Suprapubic skin (tissue), 4 donors: ENCODE results near the gene RAF1. TPM values are rescaled to one million over a fixed set of nuclear protein-coding genes. Genes with fewer than 3 reads are reported as not detected.

Experiments
- DNase-seq, 2 donors: peaks; one replicate each; pipeline ENCODE4 v3.0.0-alpha.2; 2019; ENCODE audit warnings: low spot score in 2 of 2
- H3K27ac ChIP-seq: fragments of 200-600 bp; sonication (generic); one replicate; pipeline ENCODE4 v1.5.1; 2019
- H3K27me3 ChIP-seq: fragments of 200-600 bp; sonication (generic); one replicate; pipeline ENCODE4 v1.5.1; 2019
- H3K36me3 ChIP-seq: fragments of 200-600 bp; sonication (generic); one replicate; pipeline ENCODE4 v1.5.1; 2019
- H3K4me1 ChIP-seq: fragments of 200-600 bp; sonication (generic); one replicate; pipeline ENCODE4 v1.5.1; 2019
- H3K4me3 ChIP-seq: fragments of 200-600 bp; sonication (generic); one replicate; pipeline ENCODE4 v1.5.1; 2019; ENCODE audit warnings: mild to moderate bottlenecking
- H3K9me3 ChIP-seq: fragments of 200-600 bp; sonication (generic); one replicate; pipeline ENCODE4 v1.5.1; 2019
- CTCF ChIP-seq, 2 donors: fragments of 200-600 bp in 1 of 2; fragments of 450-650 bp in 1 of 2; sonication (generic) in 1 of 2; IDR thresholded peaks; one replicate each; pipeline ENCODE4 v1.5.1; 2016 to 2019; ENCODE audit warnings: antibody characterized with exemption in 2 of 2, mild to moderate bottlenecking in 1 of 2, moderate library complexity in 1 of 2
- EP300 ChIP-seq: sonication (generic); formaldehyde crosslinking; IDR thresholded peaks from one replicate; pipeline ENCODE4 v1.6.1; 2017; ENCODE audit warnings: antibody characterized with exemption
- POLR2A ChIP-seq, 2 donors: fragments of 450-650 bp; IDR thresholded peaks; one replicate each; pipeline ENCODE4 v1.6.1; 2017; ENCODE audit warnings: antibody characterized with exemption in 2 of 2, mild to moderate bottlenecking in 2 of 2, moderate library complexity in 2 of 2
- POLR2AphosphoS5 ChIP-seq, 3 donors: sonication (generic); formaldehyde crosslinking; IDR thresholded peaks; one replicate each; pipeline ENCODE4 v1.6.1; 2017; ENCODE audit warnings: antibody characterized with exemption in 3 of 3
- WGBS: methylation state at CpG from one replicate; pipeline ENCODE4 v1.1.5; 2018; 5-methylcytosine and 5-hydroxymethylcytosine counted together
- total RNA-seq, 4 donors: library from RNA; depleted of rRNA; stranded (reverse); fragments of >200 nt; gene quantifications; one replicate each; pipeline ENCODE4 v1.1.0, GENCODE V29; 2016

RAF1 gene
- total RNA-seq, 4 donors from 2014 or later: 96.3 to 155 (median 123) TPM

GRCh38 chr3:12571986-12572385 is 91.9 kb downstream of the RAF1 start:
- Histone ChIP-seq H3K36me3 (peaks cover 78% of the 10 kb centered on the region), H3K27ac (no peak overlapping the region), H3K4me3 (no peak overlapping the region), H3K4me1 (no peaks in the 10 kb centered on the region), H3K9me3 (no peaks in the 10 kb centered on the region), H3K27me3 (no peaks in the 10 kb centered on the region)
- DNase-seq: no peak
- TF ChIP-seq POLR2A (IDR thresholded peaks at IDR 0.05) (no peak), EP300 (no peak), POLR2AphosphoS5 (IDR thresholded peaks at IDR 0.05) (no peak)
- 91% methylated on average over 9 of the region's 11 CpGs for WGBS

DNA sequence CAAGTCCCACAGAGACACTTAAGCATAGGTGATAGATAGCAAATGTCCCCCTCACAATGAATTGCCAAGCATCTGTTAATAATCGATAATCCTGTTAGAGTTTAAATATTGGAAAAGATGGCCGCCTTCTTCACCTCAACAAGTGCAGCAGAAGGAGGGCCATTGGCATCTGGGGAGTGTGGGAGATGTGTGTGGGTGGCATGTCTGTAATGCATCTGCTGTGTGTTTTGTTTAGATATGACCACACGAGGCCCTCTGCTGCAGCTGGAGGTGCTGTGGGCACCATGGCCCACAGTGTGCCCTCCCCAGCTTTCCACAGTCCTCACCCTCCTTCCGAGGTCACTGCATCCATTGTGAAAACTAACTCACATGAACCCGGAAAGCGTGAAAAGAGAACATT is 94.1 kb downstream of the RAF1 start:
- peaks cover 57% of the 10 kb centered on the region for H3K36me3 ChIP-seq
- WGBS: 83% methylated on average over 6 of the region's 6 CpGs
- no peak for TF ChIP-seq EP300
- no peak for TF ChIP-seq POLR2AphosphoS5 (IDR thresholded peaks at IDR 0.05)
- TF ChIP-seq CTCF (IDR thresholded peaks at IDR 0.05): no peak
- no peak for TF ChIP-seq POLR2A (IDR thresholded peaks at IDR 0.05)
- DNase-seq: no peak
- no peak overlapping the region for H3K4me3 ChIP-seq
- H3K27ac ChIP-seq: no peak overlapping the region
- H3K9me3 ChIP-seq: no peaks in the 10 kb centered on the region
- no peaks in the 10 kb centered on the region for H3K4me1 ChIP-seq
- no peaks in the 10 kb centered on the region for H3K27me3 ChIP-seq

DNA sequence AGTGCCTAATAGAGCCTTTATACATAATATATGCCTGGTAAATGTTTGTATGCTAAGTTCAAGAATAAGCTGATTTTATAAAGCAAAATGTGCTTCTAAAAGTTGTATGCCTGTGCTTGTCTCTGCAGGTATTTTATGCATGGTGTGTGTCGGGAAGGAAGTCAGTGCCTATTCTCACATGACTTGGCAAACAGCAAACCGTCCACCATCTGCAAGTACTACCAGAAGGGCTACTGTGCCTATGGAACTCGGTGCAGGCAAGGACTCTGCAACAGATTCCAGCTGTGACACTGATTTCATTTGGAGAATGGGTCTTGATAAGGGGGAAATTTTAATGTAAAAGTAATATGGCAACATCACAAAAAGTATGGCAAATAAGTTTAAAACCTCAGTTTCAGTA is 95.2 kb downstream of the RAF1 start:
- H3K27me3 ChIP-seq: no peaks in the 10 kb centered on the region
- TF ChIP-seq CTCF (IDR thresholded peaks at IDR 0.05) (no peak), POLR2AphosphoS5 (IDR thresholded peaks at IDR 0.05) (no peak), POLR2A (IDR thresholded peaks at IDR 0.05) (no peak), EP300 (no peak)
- H3K27ac ChIP-seq: no peak overlapping the region
- 68% methylated on average over 3 of the region's 3 CpGs for WGBS
- no peaks in the 10 kb centered on the region for H3K9me3 ChIP-seq
- no peaks in the 10 kb centered on the region for H3K4me1 ChIP-seq
- DNase-seq: no peak
- peaks cover 46% of the 10 kb centered on the region for H3K36me3 ChIP-seq
- no peak overlapping the region for H3K4me3 ChIP-seq

GRCh38 chr3:12566976-12567375 is 96.9 kb downstream of the RAF1 start:
- Histone ChIP-seq H3K9me3 (no peaks in the 10 kb centered on the region), H3K4me1 (peaks cover 1% of the 10 kb centered on the region), H3K27ac (no peak overlapping the region), H3K36me3 (peaks cover 28% of the 10 kb centered on the region), H3K27me3 (no peaks in the 10 kb centered on the region), H3K4me3 (no peak overlapping the region)
- DNase-seq: no peak
- TF ChIP-seq EP300 (no peak), POLR2A (IDR thresholded peaks at IDR 0.05) (no peak), POLR2AphosphoS5 (IDR thresholded peaks at IDR 0.05) (no peak), CTCF (IDR thresholded peaks at IDR 0.05) (no peak)

GRCh38 chr3:12562451-12562850 is 101.5 kb downstream of the RAF1 start:
- no peaks in the 10 kb centered on the region for H3K9me3 ChIP-seq
- TF ChIP-seq POLR2A (IDR thresholded peaks at IDR 0.05) (no peak), POLR2AphosphoS5 (IDR thresholded peaks at IDR 0.05) (no peak), CTCF (IDR thresholded peaks at IDR 0.05) (no peak), EP300 (no peak)
- H3K27ac ChIP-seq: no peak overlapping the region
- peaks cover 43% of the 10 kb centered on the region for H3K4me1 ChIP-seq
- 63% methylated on average over 1 of the region's 1 CpG for WGBS
- no peaks in the 10 kb centered on the region for H3K27me3 ChIP-seq
- no peaks in the 10 kb centered on the region for H3K36me3 ChIP-seq
- no peak for DNase-seq
- H3K4me3 ChIP-seq: no peak overlapping the region

- H3K4me1 ChIP-seq: peaks cover 44% of the 10 kb centered on the region
- no peaks in the 10 kb centered on the region for H3K9me3 ChIP-seq
- no peak for TF ChIP-seq POLR2AphosphoS5 (IDR thresholded peaks at IDR 0.05)
- TF ChIP-seq EP300: no peak
- no peak for TF ChIP-seq POLR2A (IDR thresholded peaks at IDR 0.05)
- TF ChIP-seq CTCF (IDR thresholded peaks at IDR 0.05): no peak
- no peaks in the 10 kb centered on the region for H3K36me3 ChIP-seq
- 85% methylated on average over 2 of the region's 2 CpGs for WGBS
- H3K27me3 ChIP-seq: no peaks in the 10 kb centered on the region
- no peak overlapping the region for H3K27ac ChIP-seq
- no peak overlapping the region for H3K4me3 ChIP-seq
- DNase-seq: no peak
These were observed 102.5 kb downstream of the RAF1 start for GRCh38 chr3:12561397-12561796.
